Parathyroid adenoma (tissue), 2 donors: ENCODE data around the gene FLNB.
A peak's percentile ranks its signal among the peaks of the same experiment; 100 is the strongest.

Source experiments
- H2AFZ ChIP-seq: fragments of 300-600 bp; sonication (generic); one replicate; pipeline ENCODE4 v1.7.0; 2017; ENCODE audit warnings: antibody characterized with exemption, mild to moderate bottlenecking
- H3K27ac ChIP-seq: fragments of 300-600 bp; sonication (generic); one replicate; pipeline ENCODE4 v1.7.0; 2017
- H3K27me3 ChIP-seq: fragments of 300-600 bp; sonication (generic); one replicate; pipeline ENCODE4 v1.7.0; 2017; ENCODE audit warnings: low read length; ENCODE audit not compliant: control insufficient read depth, insufficient read depth
- H3K36me3 ChIP-seq: fragments of 300-600 bp; sonication (generic); one replicate; pipeline ENCODE4 v1.7.0; 2017; ENCODE audit warnings: low read length; ENCODE audit not compliant: control insufficient read depth, insufficient read depth
- H3K4me1 ChIP-seq: fragments of 300-600 bp; sonication (generic); one replicate; pipeline ENCODE4 v1.7.0; 2017; ENCODE audit warnings: control low read depth
- H3K4me2 ChIP-seq: fragments of 300-600 bp; sonication (generic); one replicate; pipeline ENCODE4 v1.7.0; 2017; ENCODE audit warnings: low read length
- H3K4me3 ChIP-seq: fragments of 300-600 bp; sonication (generic); one replicate; pipeline ENCODE4 v1.7.0; 2017; ENCODE audit warnings: low read depth, low read length
- H3K79me2 ChIP-seq: fragments of 300-600 bp; sonication (generic); one replicate; pipeline ENCODE4 v1.7.0; 2017; ENCODE audit warnings: control low read depth
- H3K9ac ChIP-seq: fragments of 300-600 bp; sonication (generic); one replicate; pipeline ENCODE4 v1.7.0; 2017; ENCODE audit warnings: mild to moderate bottlenecking
- H3K9me3 ChIP-seq: fragments of 300-600 bp; sonication (generic); one replicate; pipeline ENCODE4 v1.7.0; 2017; ENCODE audit warnings: low read length; ENCODE audit not compliant: control insufficient read depth
- TF ChIP-seq, protein P1 (sequence below): fragments of 300-600 bp; sonication (generic); IDR thresholded peaks from one replicate; pipeline ENCODE4 v1.7.0; 2017; ENCODE audit warnings: antibody characterized with exemption, mild to moderate bottlenecking
- donor health status: primary hyperparathyroidism.

Gene FLNB

DNA sequence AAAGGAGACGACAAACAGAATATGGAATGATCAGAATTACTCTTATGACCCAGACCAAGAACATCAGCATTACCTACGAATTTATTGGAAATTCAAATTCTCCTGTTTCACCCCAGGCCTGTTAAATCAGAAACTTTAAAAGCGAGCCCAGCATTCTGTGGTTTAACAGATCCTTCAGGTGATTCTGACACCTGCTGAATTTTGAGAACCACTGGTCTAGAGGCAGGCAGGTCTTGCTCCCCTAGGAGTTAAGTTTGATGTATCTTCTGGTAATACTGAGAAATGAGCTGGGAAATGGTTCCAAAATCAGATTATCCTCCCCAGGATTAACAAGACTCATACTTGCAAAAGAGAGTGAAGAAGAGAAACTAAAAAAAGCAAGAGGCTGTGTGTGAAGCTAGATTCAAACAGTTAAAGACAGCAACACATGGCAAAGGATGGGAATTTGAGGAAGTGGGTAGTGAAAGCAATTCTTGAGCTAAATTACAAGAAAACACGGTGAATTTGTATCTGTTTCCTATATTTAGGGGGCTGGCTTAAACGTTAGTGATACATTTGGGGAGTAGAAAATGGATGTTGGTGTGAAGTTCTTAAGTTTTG, 66.0 kb downstream of the FLNB start:
- no peak overlapping the region for H2AFZ ChIP-seq
- no peak overlapping the region for H3K9ac ChIP-seq
- no peak overlapping the region for H3K4me2 ChIP-seq
- no peaks in the 10 kb centered on the region for H3K36me3 ChIP-seq
- H3K4me3 ChIP-seq, result no peak overlapping the region
- H3K27me3 ChIP-seq, result no peaks in the 10 kb centered on the region
- peaks cover 12% of the 10 kb centered on the region for H3K4me1 ChIP-seq
- H3K9me3 ChIP-seq, result no peaks in the 10 kb centered on the region
- TF ChIP-seq, protein P1, sequence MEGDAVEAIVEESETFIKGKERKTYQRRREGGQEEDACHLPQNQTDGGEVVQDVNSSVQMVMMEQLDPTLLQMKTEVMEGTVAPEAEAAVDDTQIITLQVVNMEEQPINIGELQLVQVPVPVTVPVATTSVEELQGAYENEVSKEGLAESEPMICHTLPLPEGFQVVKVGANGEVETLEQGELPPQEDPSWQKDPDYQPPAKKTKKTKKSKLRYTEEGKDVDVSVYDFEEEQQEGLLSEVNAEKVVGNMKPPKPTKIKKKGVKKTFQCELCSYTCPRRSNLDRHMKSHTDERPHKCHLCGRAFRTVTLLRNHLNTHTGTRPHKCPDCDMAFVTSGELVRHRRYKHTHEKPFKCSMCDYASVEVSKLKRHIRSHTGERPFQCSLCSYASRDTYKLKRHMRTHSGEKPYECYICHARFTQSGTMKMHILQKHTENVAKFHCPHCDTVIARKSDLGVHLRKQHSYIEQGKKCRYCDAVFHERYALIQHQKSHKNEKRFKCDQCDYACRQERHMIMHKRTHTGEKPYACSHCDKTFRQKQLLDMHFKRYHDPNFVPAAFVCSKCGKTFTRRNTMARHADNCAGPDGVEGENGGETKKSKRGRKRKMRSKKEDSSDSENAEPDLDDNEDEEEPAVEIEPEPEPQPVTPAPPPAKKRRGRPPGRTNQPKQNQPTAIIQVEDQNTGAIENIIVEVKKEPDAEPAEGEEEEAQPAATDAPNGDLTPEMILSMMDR, result no peak
- no peak overlapping the region for H3K27ac ChIP-seq
- H3K79me2 ChIP-seq, result peaks cover 31% of the 10 kb centered on the region

DNA sequence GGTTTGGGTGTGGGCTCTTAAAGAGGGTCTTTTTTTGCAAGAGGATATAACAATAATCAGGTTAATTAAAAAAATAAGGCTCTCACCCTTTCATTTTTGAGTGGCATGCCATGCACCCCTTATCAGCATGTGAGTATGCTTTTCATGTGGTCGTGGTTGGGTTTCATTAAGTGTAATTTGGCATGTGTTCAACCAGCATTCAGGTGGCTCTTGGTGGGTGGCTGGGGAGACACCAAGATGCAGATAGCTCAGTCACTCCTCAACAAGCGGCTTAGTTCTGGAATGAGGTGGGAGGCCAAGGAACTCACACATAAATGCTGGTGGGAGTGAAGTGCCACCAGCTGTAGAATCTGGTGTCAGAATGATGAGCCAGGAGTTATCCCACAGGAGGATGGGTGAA, 66.8 kb downstream of the FLNB start:
- no peak overlapping the region for H2AFZ ChIP-seq
- no peak overlapping the region for H3K9ac ChIP-seq
- H3K27ac ChIP-seq, result no peak overlapping the region
- H3K36me3 ChIP-seq, result no peaks in the 10 kb centered on the region
- H3K4me2 ChIP-seq, result no peak overlapping the region
- H3K9me3 ChIP-seq, result no peaks in the 10 kb centered on the region
- peaks cover 30% of the 10 kb centered on the region for H3K79me2 ChIP-seq
- H3K4me3 ChIP-seq, result no peak overlapping the region
- H3K4me1 ChIP-seq, result peaks cover 12% of the 10 kb centered on the region
- TF ChIP-seq, protein P1, result no peak
- H3K27me3 ChIP-seq, result no peaks in the 10 kb centered on the region

DNA sequence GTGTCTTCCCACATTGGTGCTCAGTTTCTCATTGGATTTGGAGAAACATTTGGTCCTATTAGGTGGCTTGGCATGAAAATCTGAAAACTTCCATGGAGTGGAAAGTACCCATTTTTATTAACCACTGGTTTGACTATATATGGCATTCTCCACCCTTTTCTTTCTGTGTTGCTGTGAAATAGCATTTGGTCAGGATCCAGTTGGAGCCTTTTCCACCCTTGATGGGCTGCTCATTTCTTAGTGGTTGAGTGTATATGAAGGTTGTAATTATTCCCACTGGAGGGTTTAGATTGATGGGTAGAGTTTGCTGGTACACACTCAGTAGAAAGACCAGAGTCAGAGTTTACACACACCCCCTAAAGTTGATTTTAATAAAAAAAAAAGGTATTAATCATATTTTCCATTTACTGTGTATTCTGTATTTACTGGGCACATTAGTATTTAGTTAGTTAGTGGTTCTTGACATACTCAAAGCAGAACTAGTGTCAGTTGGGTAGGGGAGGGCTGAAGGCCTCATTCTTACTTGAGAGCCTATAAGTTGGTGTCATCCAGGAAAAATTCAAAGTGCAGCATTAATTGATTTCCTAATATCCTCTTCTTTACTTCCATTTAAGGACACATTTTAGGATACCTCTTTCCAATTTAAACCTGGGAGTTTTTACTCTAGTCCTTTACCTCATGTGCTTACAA, 69.5 kb downstream of the FLNB start:
- Histone ChIP-seq H3K79me2 (peaks cover 17% of the 10 kb centered on the region), H3K36me3 (no peaks in the 10 kb centered on the region), H3K27me3 (no peaks in the 10 kb centered on the region), H3K9ac (no peak overlapping the region), H3K4me3 (no peak overlapping the region), H3K4me1 (no peaks in the 10 kb centered on the region), H3K27ac (no peak overlapping the region), H2AFZ (no peak overlapping the region), H3K4me2 (no peak overlapping the region), H3K9me3 (no peaks in the 10 kb centered on the region)
- TF ChIP-seq, protein P1, result no peak

DNA sequence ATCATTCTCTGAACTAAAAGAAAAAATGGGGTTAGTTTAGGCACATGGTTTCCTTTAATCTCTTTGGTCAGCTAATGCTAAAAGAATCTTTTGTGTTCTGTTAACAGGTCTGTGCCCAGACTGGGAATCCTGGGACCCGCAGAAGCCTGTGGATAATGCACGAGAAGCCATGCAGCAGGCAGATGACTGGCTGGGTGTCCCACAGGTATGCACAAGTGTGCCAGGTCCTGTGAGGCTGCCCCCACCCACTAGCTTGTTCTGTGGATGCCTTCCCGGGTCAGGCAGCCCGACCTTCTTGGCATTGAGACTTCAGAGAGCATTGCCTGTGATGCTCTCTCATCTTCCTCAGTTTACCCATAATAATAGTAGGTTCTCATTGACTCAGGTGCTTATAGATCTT, 70.4 kb downstream of the FLNB start:
- no peak overlapping the region for H3K4me3 ChIP-seq
- H3K4me2 ChIP-seq, result no peak overlapping the region
- peaks cover 14% of the 10 kb centered on the region for H3K79me2 ChIP-seq
- H3K4me1 ChIP-seq, result no peaks in the 10 kb centered on the region
- H3K27me3 ChIP-seq, result no peaks in the 10 kb centered on the region
- TF ChIP-seq, protein P1, result no peak
- H3K36me3 ChIP-seq, result no peaks in the 10 kb centered on the region
- H2AFZ ChIP-seq, result no peak overlapping the region
- H3K9me3 ChIP-seq, result no peaks in the 10 kb centered on the region
- H3K27ac ChIP-seq, result no peak overlapping the region
- no peak overlapping the region for H3K9ac ChIP-seq

DNA sequence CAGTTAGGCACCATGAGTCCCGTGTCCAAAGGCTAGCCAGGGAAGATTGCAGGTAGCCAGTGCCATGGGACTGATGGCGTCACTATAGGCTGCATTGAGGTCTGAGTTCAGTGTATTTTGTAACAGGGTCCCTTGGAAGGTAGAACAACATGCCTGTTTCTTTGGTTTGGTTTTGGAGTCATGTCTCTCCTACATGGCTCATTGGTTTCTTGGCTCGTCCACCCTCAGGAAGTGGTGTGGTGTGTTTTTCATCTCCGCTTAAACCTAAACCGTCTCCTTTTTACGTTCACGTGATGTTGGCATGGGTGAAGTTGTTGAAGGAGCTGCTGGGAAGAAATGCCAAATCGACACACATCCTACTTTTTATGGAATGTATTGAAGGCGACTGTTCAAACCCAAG, 71.6 kb downstream of the FLNB start:
- Histone ChIP-seq H3K36me3 (no peaks in the 10 kb centered on the region), H3K4me2 (peak overlapping the region; percentile 40)
- TF ChIP-seq, protein P1, result no peak

More for the DNA sequence above, 71.6 kb downstream of the FLNB start:
- Histone ChIP-seq H3K9ac (no peak overlapping the region), H3K27ac (no peak overlapping the region), H3K4me1 (no peaks in the 10 kb centered on the region), H3K9me3 (no peaks in the 10 kb centered on the region), H3K79me2 (peaks cover 15% of the 10 kb centered on the region), H2AFZ (no peak overlapping the region), H3K27me3 (no peaks in the 10 kb centered on the region), H3K4me3 (no peak overlapping the region)
